Mesodermal cell (in vitro differentiated cells): Measurements from ENCODE around the gene SLC36A3.
"Not testable (repeated sequence)": the region's sequence is repeated elsewhere in the genome, so short reads cannot be mapped to it uniquely, and the experiment has no call there.

Source experiments
- H3K27ac ChIP-seq: 2 replicates; pipeline ENCODE4 v1.7.0; 2013; ENCODE audit warnings: mild to moderate bottlenecking, low read depth, low read length, moderate library complexity; ENCODE audit not compliant: severe bottlenecking
- H3K36me3 ChIP-seq: 2 replicates; pipeline ENCODE4 v1.7.1; 2013; ENCODE audit warnings: mild to moderate bottlenecking, low read length, moderate library complexity; ENCODE audit not compliant: control insufficient read depth, insufficient read depth
- H3K4me1 ChIP-seq: one replicate; pipeline ENCODE4 v1.7.1; 2013; ENCODE audit warnings: mild to moderate bottlenecking, low read length; ENCODE audit not compliant: insufficient read depth, control insufficient read depth, poor library complexity, severe bottlenecking
- H3K4me3 ChIP-seq: 2 replicates; pipeline ENCODE4 v1.7.0; 2013; ENCODE audit warnings: low read length, control low read depth, mild to moderate bottlenecking; ENCODE audit not compliant: insufficient read depth, poor library complexity, severe bottlenecking; ENCODE audit errors: extremely low read depth
- H3K9me3 ChIP-seq: 2 replicates; pipeline ENCODE4 v1.7.1; 2013; ENCODE audit warnings: mild to moderate bottlenecking, low read length, moderate library complexity; ENCODE audit not compliant: control insufficient read depth
- WGBS, 2 experiments: methylation state at CpG; one replicate each; pipeline ENCODE4 v1.1.5; 2013; ENCODE audit warnings: missing lambda C conversion rate in 2 of 2; ENCODE audit not compliant: insufficient coverage in 2 of 2; 5-methylcytosine and 5-hydroxymethylcytosine counted together

The SLC36A3 gene

GRCh38 chr5:151259931-151260330, 43.6 kb downstream of the SLC36A3 start:
- WGBS, 2 experiments, result 96 to 100% methylated on average over 1 to 4 of the region's 4 CpGs
- no peaks in the 10 kb centered on the region for H3K36me3 ChIP-seq
- H3K9me3 ChIP-seq, result no peaks in the 10 kb centered on the region
- H3K4me1 ChIP-seq, result peaks cover 12% of the 10 kb centered on the region
- no peak overlapping the region for H3K27ac ChIP-seq
- no peak overlapping the region for H3K4me3 ChIP-seq

DNA sequence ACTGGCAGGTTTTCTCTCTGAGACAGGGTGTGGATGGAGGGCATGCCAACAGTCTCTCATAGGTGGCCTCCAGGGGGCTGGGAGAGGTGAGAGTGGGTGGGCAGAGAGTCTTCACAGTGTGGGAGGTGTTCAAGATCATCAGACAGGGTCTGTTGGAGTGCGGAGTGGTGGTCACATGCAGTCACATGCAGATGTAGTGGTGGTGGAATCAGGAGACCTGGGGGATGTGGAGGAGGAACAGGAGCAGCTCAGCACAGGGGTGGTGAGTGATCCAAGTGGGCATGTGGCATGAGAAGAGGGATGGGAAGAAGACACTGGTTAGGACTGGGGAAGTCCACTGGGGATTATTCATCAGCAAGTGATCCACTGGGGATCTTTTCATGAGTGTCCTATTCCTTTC, 44.8 kb downstream of the SLC36A3 start:
- Histone ChIP-seq H3K4me3 (no peak overlapping the region), H3K4me1 (peaks cover 12% of the 10 kb centered on the region), H3K36me3 (no peaks in the 10 kb centered on the region), H3K9me3 (no peaks in the 10 kb centered on the region), H3K27ac (no peak overlapping the region)
- WGBS, 2 experiments, result 0% methylated on average over 1 of the region's 1 CpG; no CpG with 5 or more reads in 1 of the 2 experiments

GRCh38 chr5:151258201-151258611, 45.4 kb downstream of the SLC36A3 start:
- Histone ChIP-seq H3K36me3 (no peaks in the 10 kb centered on the region), H3K4me1 (peaks cover 12% of the 10 kb centered on the region), H3K9me3 (no peaks in the 10 kb centered on the region), H3K27ac (no peak overlapping the region), H3K4me3 (no peak overlapping the region)
- WGBS, 2 experiments, result 84 to 94% methylated on average over 6 to 7 of the region's 7 CpGs

DNA sequence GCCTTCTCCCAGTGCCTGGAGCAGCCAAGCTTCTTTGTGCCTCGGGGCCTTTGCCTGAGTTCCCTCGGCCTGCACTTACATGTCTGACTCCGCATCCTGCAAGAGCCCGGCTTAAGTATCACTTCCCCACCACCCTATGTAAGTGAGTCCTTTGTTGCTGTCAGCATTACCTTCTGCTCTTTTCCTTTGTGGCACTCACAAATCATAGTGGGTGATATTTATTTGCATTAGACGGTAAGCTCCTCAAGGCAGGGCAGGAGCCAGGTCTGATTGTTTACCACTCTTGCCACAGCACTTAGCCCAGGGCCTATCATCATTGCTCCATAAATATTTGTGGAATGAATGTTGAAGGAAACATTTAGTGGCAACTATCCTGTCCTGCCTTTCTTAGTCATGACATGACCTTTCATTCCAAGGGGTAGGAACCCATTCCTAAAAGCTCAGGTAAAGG, 45.8 kb downstream of the SLC36A3 start:
- Histone ChIP-seq H3K4me3 (no peak overlapping the region), H3K4me1 (peaks cover 12% of the 10 kb centered on the region), H3K9me3 (no peaks in the 10 kb centered on the region), H3K27ac (peak overlapping the region; percentile 64), H3K36me3 (no peaks in the 10 kb centered on the region)
- WGBS, 2 experiments, result 93 to 94% methylated on average over 2 to 3 of the region's 5 CpGs

DNA sequence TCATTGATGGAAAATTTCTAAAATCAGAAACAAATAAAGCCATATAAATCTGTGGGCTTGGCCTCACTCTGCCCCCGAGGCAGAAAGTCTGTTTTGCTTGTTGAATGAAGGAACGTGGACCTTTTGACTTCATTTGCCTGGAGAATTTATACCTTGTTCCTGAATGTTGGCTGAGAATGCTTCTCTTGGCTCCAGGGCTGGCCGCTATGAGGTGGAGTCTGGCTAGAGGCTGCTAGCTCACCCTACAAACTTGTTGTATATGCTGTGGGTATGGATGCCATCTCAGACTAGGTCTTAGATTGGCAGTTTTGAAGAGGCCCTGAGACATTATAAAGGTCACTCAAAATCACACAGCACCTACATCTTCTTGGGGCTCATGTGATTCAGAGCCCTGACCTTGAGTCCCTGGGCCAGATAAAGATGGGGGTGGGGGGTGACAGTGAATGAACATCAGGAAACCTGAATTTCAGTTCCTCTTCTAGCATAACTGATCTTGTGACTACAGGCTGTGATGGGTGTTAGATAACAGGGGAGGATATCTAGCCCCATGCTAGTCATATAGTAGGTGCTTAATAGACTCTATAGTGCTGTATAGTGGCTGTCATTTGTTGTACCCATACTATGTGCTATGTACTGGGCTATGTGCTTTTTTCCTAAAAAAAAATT, 47.8 kb downstream of the SLC36A3 start:
- peaks cover 12% of the 10 kb centered on the region for H3K4me1 ChIP-seq
- H3K36me3 ChIP-seq, result no peaks in the 10 kb centered on the region
- 92% methylated on average over 2 of the region's 3 CpGs; no CpG with 5 or more reads in 1 of the 2 experiments for WGBS, 2 experiments
- H3K9me3 ChIP-seq, result no peaks in the 10 kb centered on the region
- H3K27ac ChIP-seq, result no peak overlapping the region
- H3K4me3 ChIP-seq, result no peak overlapping the region

DNA sequence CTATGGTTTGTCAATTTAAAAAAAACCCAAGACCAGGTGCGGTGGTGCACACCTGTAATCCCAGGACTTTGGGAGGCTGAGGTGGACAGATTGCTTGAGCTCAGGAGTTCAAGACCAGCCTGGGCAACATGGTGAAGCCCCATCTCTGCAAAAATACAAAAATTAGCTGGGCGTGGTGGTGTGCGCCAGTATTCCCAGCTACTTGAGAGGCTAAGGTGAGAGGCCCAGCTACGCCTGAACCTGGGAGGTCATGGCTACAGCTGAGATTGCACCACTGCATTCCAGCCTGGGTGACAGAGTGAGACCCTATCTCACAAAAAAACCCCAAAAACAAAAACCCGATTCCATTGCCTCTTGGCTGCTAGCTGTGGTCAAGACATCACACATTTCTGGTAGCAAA, 48.6 kb downstream of the SLC36A3 start:
- not testable (repeated sequence) for H3K27ac ChIP-seq, H3K4me3 ChIP-seq, H3K9me3 ChIP-seq, H3K36me3 ChIP-seq
- peaks cover 12% of the 10 kb centered on the region for H3K4me1 ChIP-seq
- WGBS, 2 experiments, result 96 to 100% methylated on average over 3 to 4 of the region's 5 CpGs

- H3K36me3 ChIP-seq, result no peaks in the 10 kb centered on the region
- H3K4me3 ChIP-seq, result no peak overlapping the region
- H3K9me3 ChIP-seq, result no peaks in the 10 kb centered on the region
- no CpG with 5 or more reads among the region's 1 CpG for WGBS, 2 experiments
- no peak overlapping the region for H3K27ac ChIP-seq
- H3K4me1 ChIP-seq, result peaks cover 12% of the 10 kb centered on the region
Measured at GRCh38 chr5:151254556-151254955, 49.0 kb downstream of the SLC36A3 start.

DNA sequence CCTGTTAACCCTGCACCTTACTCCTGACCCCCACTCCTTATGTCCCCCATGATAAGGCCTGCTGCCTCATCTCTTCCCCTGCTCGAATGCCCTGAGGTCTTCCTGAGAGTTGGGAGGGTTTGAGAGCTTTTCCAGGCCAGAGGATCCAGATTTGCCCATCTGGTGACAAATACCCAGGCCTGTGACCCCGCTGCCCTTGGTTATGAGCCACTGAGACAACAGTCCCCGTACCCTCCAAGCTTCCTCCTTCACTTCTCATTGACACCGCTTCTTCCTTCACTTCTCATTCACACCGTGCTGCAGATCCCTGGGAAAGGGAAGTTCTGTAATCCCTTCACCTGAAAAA, 50.0 kb downstream of the SLC36A3 start:
- no peaks in the 10 kb centered on the region for H3K36me3 ChIP-seq
- H3K9me3 ChIP-seq, result no peaks in the 10 kb centered on the region
- peak overlapping the region; percentile 59 for H3K4me3 ChIP-seq
- H3K27ac ChIP-seq, result peak overlapping the region; percentile 30
- peaks cover 12% of the 10 kb centered on the region for H3K4me1 ChIP-seq
- WGBS, 2 experiments, result 32 to 33% methylated on average over 3 to 4 of the region's 5 CpGs

- H3K9me3 ChIP-seq, result no peaks in the 10 kb centered on the region
- H3K36me3 ChIP-seq, result no peaks in the 10 kb centered on the region
- H3K27ac ChIP-seq, result peak within 1 kb of the TSS; percentile 30
- peaks cover 8% of the 10 kb centered on the region for H3K4me1 ChIP-seq
- peak within 1 kb of the TSS; percentile 59 for H3K4me3 ChIP-seq
- 2% methylated on average over 19 to 33 of the region's 52 CpGs for WGBS, 2 experiments
Measured at GRCh38 chr5:151252762-151253604, 50.6 kb downstream of the SLC36A3 start, which contains the start of gene GM2A. Gene GM2A (plus strand): TSS chr5:151253185. CDS start chr5:151253217, 32 bp downstream.

DNA sequence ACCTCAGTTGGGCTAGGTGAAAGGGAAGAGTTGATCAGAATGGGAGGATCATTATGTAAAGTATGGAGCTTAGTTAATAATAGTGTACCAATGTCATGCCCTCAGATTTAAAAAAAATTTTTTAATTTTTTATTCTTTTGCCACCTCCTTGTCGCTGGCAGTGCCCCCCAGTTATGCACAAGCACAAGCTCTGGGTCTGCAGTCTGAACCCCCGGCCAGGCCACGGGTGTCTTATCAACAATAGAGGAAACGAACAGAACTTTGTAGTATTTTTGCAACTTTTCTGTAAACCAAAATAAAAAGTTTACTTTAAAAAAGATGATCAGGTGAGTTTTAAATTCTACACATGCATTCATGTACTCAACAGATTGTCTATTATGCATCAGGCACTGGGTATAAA, 51.9 kb downstream of the SLC36A3 start:
- Histone ChIP-seq H3K9me3 (no peaks in the 10 kb centered on the region), H3K36me3 (no peaks in the 10 kb centered on the region), H3K4me1 (no peaks in the 10 kb centered on the region), H3K4me3 (no peak overlapping the region), H3K27ac (no peak overlapping the region)
- WGBS, 2 experiments, result 86 to 100% methylated on average over 1 to 3 of the region's 4 CpGs
